OCI-LY1 (cell line): Measurements from ENCODE around the gene MINDY4.

Experiments
- CTCF ChIP-seq: fragments of 200-600 bp; sonication (generic), shearing (Covaris generic); IDR thresholded peaks from 2 replicates; pipeline ENCODE4 v1.5.1; 2017; ENCODE audit warnings: mild to moderate bottlenecking, antibody characterized with exemption, low read length, moderate library complexity, mixed read lengths
- EZH2 ChIP-seq: fragments of 200-600 bp; sonication (generic), shearing (Covaris generic); IDR thresholded peaks from 2 replicates; pipeline ENCODE4 v1.8.0; 2017; ENCODE audit warnings: borderline replicate concordance, mixed run types, mild to moderate bottlenecking, antibody characterized with exemption, low read length, moderate library complexity, mixed read lengths

- no peak for TF ChIP-seq CTCF
- no peak for TF ChIP-seq EZH2
These were observed 150.6 kb downstream of the MINDY4 start for GRCh38 chr7:30921540-30922401.
